ENCODE results near the gene NXPH1.

DNA sequence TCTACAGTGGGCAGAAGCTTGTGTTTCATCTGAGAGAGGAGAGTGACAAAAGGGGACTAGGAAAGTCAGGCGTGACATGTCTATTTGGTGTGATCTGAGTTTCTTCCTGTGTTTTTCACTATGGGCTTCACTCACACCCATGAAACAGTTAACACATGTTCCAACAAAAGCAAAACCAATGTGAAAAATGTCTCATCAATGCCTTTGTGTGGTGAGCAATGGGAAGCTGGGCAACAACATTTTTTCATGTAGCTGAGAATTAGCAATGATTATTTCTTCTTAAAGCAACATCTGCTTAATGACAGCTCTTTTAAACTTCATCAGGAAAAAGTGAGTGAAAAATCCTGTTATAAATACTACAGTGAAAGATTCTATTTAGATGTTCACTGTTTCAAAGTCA, 76.2 kb downstream of the NXPH1 start:
- TF ChIP-seq CTCF (IDR thresholded peaks at IDR 0.05) (no peak), EP300 (IDR thresholded peaks at IDR 0.05) (no peak), POLR2A (IDR thresholded peaks at IDR 0.05) (no peak)

All from sigmoid colon (tissue), 4 donors.